Duodenal mucosa (tissue), 2 donors: ENCODE data around the gene FILIP1L.

Source experiments
- H3K27ac ChIP-seq: one replicate; pipeline ENCODE4 v1.7.0; 2013; ENCODE audit warnings: low read depth, low read length
- H3K27me3 ChIP-seq, 2 donors: one replicate each; pipeline ENCODE4 v1.7.0; 2013; ENCODE audit warnings: low read length in 2 of 2, control low read depth in 1 of 2; ENCODE audit not compliant: insufficient read depth in 2 of 2, control insufficient read depth in 1 of 2
- H3K36me3 ChIP-seq, 2 donors: one replicate each; pipeline ENCODE4 v1.7.0; 2013; ENCODE audit warnings: low read length in 2 of 2, control low read depth in 1 of 2; ENCODE audit not compliant: insufficient read depth in 2 of 2, control insufficient read depth in 1 of 2
- H3K4me1 ChIP-seq, 2 donors: one replicate each; pipeline ENCODE4 v1.7.0; 2013; ENCODE audit warnings: low read length in 2 of 2, control low read depth in 1 of 2; ENCODE audit not compliant: insufficient read depth in 2 of 2, control insufficient read depth in 1 of 2
- H3K4me3 ChIP-seq, 2 donors: one replicate each; pipeline ENCODE4 v1.7.0; 2013; ENCODE audit warnings: low read length in 2 of 2, low read depth in 1 of 2
- H3K9ac ChIP-seq, 2 donors: one replicate each; pipeline ENCODE4 v1.7.0; 2013; ENCODE audit warnings: low read length in 2 of 2, low read depth in 1 of 2
- H3K9me3 ChIP-seq, 2 donors: one replicate each; pipeline ENCODE4 v1.7.0; 2013; ENCODE audit warnings: low read length in 2 of 2, control low read depth in 1 of 2; ENCODE audit not compliant: control insufficient read depth in 1 of 2

Gene FILIP1L

DNA sequence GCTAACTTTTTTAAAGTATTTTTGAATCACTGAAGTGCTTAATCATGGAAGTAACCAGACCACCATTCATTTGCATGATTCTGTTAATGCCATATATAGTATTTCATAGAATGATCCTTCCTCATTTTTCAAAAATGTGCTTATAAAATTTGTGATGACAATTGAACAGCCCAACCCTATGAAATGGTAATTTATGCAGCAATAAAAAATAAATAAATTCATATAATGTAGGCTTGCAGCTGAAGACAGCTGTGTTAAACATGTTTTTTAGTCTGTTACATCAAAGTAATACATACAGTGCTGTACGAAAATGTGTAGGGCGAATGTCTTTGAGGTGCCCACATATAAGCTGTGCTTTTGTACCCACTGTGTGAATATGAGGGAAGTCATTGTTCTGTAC, 131.7 kb downstream of the FILIP1L start:
- Histone ChIP-seq H3K36me3 (no peaks in the 10 kb centered on the region), H3K4me1 (no peaks in the 10 kb centered on the region), H3K4me3 (no peak overlapping the region), H3K27me3 (no peaks in the 10 kb centered on the region), H3K27ac (no peak overlapping the region), H3K9me3 (no peaks in the 10 kb centered on the region), H3K9ac (no peak overlapping the region)

DNA sequence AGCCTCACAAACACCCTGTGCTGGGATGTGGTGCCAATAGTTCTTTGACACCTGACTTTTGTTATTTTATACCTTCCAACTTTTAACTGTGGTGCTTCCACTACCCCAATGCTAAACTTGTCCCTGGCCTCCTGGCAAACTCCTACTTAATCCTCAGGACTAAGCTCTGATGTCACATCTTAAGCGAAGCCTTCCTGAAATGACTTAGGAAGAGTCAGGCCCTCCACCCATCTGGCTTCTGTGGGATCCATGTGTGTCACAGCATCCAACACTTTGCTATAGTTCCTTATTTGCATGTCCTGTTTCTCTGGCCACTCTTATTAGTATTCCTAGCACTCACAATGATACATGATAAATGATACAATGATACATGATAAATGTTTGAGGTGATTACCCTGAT, 133.2 kb downstream of the FILIP1L start:
- Histone ChIP-seq H3K9ac (no peak overlapping the region), H3K27ac (no peak overlapping the region), H3K4me1 (no peaks in the 10 kb centered on the region), H3K4me3 (no peak overlapping the region), H3K27me3 (no peaks in the 10 kb centered on the region), H3K9me3 (no peaks in the 10 kb centered on the region), H3K36me3 (no peaks in the 10 kb centered on the region)

DNA sequence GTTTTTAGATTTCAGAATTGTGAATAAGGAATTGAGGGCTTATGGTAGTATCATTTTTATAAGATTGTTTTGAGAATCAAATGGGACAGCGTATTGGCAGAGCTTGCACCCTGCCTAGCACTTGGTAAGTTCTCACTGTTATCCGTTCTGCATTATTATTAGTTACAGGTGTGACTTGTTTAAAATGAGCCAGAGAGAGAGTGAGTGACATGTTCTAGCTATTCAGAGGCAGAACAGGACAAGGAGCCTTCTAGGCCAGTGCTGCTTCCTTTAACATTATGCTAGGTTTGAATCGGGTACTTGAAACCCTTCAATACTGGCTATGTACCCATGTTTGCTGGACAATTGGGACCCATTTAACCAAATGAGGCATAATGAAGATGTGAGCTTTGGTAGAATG, 133.7 kb downstream of the FILIP1L start:
- Histone ChIP-seq H3K9ac (no peak overlapping the region), H3K27ac (no peak overlapping the region), H3K9me3 (no peaks in the 10 kb centered on the region), H3K27me3 (no peaks in the 10 kb centered on the region), H3K4me3 (no peak overlapping the region), H3K36me3 (no peaks in the 10 kb centered on the region), H3K4me1 (no peaks in the 10 kb centered on the region)

DNA sequence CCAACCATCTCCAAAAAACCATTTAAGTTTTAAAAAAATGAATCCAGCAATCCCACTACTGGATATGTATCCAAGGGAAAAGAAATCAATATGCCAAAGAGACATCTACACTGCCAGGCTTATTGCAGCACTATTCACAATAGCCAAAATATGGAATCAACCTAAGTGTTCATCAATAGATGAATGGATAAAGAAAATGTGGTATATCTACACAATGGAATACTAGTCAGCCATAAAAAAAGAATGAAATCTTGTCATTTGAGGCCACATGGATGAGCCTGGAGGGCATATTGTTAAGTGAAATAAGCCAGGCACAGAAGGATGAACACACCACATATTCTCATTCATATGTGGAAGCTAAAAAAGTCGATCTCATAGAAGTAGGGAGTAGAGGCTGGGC, 136.1 kb downstream of the FILIP1L start:
- Histone ChIP-seq H3K36me3 (no peaks in the 10 kb centered on the region), H3K4me1 (no peaks in the 10 kb centered on the region), H3K4me3 (no peak overlapping the region), H3K27ac (no peak overlapping the region), H3K9ac (no peak overlapping the region), H3K9me3 (no peaks in the 10 kb centered on the region), H3K27me3 (no peaks in the 10 kb centered on the region)

DNA sequence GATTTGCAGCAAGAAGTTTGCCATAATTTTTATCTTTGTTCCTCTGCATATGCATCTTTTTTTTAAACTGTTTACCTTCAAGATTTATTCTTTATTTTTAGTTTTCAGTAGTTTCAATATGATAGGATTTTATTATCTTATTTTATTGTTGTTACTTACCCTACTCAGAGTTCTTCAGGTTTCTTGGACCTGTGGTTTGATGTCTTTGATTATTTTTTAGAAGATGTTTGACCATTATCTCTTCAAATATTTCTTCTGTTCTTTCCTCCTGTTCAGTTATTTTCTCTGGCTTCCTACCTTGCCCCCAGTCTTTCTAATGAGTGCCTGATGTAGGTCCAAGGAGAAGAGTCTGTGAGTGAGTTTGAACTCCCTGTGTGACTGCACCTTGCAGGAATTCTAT, 137.7 kb downstream of the FILIP1L start:
- Histone ChIP-seq H3K4me3 (no peak overlapping the region), H3K27ac (no peak overlapping the region), H3K4me1 (no peaks in the 10 kb centered on the region), H3K9me3 (no peaks in the 10 kb centered on the region), H3K9ac (no peak overlapping the region), H3K36me3 (no peaks in the 10 kb centered on the region), H3K27me3 (no peaks in the 10 kb centered on the region)

DNA sequence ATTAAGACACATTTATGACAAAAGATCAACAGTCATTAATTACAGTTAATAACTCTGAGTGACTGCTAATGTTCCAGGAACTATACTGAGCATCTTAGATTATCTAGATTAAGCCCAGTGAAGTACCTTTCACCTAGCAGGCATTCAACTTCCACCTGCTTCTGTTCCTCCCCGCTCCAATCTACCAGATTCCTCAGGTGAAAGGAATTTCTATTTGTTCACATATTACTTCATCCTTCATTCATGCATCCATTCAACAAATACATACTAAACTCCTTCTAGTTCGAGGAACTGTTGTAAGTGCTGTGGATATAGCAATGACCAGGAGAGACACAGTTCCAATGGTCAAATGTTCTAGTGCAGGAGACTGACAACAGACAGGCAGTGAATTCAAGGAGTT, 139.3 kb downstream of the FILIP1L start:
- no peaks in the 10 kb centered on the region for H3K36me3 ChIP-seq
- no peaks in the 10 kb centered on the region for H3K27me3 ChIP-seq
- H3K4me3 ChIP-seq = no peak overlapping the region
- no peaks in the 10 kb centered on the region for H3K9me3 ChIP-seq
- no peaks in the 10 kb centered on the region for H3K4me1 ChIP-seq
- no peak overlapping the region for H3K9ac ChIP-seq
- H3K27ac ChIP-seq = no peak overlapping the region

DNA sequence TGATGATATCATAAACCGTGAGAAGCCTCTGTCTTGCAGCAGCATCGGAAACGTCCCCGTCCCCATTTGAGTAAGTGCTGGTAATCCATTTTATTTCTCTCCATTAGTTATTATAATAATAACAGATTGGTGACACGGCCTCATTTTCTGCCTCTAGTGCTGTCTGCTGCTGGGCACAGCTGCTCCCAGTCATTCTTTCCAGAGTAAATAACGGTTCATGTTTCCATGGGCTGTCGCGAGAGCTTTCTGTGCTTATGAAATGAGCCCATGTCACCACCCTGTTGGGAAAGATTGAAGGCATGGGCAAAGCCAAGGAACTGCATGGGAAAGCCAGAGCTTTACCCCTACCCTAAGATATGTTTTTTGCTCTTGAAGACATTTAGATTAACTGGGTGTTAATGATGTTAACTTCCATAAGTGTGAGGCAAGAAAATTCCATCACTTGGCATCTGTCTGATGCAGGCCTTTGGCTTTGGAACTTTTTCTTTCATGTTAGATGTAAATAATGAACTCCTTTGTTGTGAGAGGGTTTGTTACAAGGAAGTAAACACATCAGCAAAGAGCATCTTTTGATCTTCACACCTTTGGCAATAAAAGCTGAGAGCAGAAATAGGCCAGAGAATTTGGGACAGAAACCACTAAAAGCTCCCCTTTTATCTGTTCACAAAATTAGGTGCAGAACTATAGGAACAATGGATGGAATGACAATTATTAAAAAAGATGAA, 141.8 kb downstream of the FILIP1L start:
- no peaks in the 10 kb centered on the region for H3K4me1 ChIP-seq

DNA sequence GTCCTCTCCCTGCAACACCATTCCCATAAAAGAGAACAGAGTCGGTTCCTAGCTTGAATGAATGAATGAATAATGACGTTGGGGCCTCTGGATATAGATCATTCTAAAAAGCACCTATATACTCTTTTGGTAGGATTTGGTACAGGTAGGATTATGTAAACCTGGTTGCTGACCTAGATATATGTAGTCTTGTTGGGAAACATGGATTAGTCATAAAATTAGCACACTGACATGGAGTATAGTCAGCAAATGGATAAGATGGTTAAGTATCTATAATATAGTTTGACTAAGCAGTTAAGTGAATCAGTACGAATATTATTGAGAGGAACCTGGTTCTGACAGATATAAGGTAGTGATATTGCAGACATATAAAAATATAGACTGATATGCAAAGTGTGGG, 142.5 kb downstream of the FILIP1L start:
- Histone ChIP-seq H3K9ac (no peak overlapping the region), H3K27me3 (no peaks in the 10 kb centered on the region), H3K4me3 (no peak overlapping the region), H3K9me3 (no peaks in the 10 kb centered on the region), H3K27ac (no peak overlapping the region), H3K4me1 (peaks cover 0 to 5% of the 10 kb centered on the region in 2 donors), H3K36me3 (no peaks in the 10 kb centered on the region)

More for the DNA sequence above, 141.8 kb downstream of the FILIP1L start:
- H3K4me3 ChIP-seq = no peak overlapping the region
- H3K36me3 ChIP-seq = no peaks in the 10 kb centered on the region
- no peak overlapping the region for H3K27ac ChIP-seq
- no peaks in the 10 kb centered on the region for H3K27me3 ChIP-seq
- H3K9ac ChIP-seq = no peak overlapping the region
- H3K9me3 ChIP-seq = no peaks in the 10 kb centered on the region

DNA sequence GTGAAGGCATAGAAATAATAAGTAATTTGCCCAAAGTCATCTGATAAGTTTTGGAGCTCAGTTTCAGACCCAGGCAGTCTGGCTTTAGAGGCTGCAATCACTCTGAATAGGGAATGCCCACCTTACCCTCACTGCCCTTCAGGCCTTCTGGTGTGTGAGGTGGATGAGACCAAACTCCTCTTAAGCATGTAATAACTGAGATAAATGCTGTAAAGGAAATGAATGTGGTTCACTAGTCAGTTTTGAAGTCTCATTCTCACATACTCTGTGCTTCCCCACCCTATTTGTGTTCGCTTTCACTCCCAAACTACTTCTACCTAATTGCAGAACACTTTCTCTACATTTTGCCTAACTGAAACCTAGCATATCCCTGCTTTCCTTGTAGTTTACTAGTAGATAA, 144.1 kb downstream of the FILIP1L start:
- H3K27me3 ChIP-seq = no peaks in the 10 kb centered on the region
- no peaks in the 10 kb centered on the region for H3K9me3 ChIP-seq
- H3K4me1 ChIP-seq = peaks cover 8 to 21% of the 10 kb centered on the region in 2 donors
- H3K4me3 ChIP-seq = no peak overlapping the region
- no peaks in the 10 kb centered on the region for H3K36me3 ChIP-seq
- H3K27ac ChIP-seq = no peak overlapping the region
- H3K9ac ChIP-seq = no peak overlapping the region

DNA sequence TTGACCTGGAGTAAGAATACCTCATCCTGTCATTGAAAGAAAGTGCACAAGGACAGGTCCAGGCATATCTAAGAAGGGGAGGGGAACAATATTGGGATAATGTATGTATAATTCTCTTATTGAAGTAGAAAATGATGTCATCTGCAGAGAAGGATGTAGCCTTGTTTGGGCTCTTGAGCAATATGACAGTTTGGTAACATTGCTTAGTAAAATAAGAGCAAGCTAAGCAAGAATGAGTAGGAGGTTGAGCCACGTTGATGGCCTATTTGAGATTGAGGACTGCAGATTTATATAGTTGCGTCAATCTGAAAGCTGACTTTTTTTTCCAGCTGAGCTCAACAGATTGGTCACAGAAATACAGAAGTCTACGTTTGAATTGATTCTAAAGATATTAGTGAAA, 145.2 kb downstream of the FILIP1L start:
- Histone ChIP-seq H3K27ac (no peak overlapping the region), H3K9ac (no peak overlapping the region), H3K4me3 (no peak overlapping the region), H3K36me3 (no peaks in the 10 kb centered on the region), H3K4me1 (peaks cover 8 to 24% of the 10 kb centered on the region in 2 donors), H3K27me3 (no peaks in the 10 kb centered on the region), H3K9me3 (no peaks in the 10 kb centered on the region)

DNA sequence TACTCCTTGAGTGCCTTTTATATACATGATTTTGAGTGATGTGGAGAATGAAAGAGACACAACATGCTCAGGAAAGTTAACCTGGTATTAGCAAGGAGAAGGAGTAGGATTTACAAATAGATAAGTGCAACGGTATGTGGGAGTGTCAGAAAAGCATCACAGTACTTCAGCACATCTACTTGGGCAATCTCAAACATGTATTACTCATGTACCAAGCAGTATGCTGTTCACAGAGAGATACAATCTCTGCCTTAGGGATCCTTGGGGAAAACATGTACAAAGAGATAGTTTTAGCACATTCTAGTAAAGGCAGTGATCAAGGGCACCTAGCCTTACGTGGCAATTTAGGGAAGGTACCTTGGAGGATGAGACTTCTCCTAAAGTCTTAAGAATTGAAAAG, 146.5 kb downstream of the FILIP1L start:
- Histone ChIP-seq H3K36me3 (no peaks in the 10 kb centered on the region), H3K4me1 (peaks cover 8 to 24% of the 10 kb centered on the region in 2 donors), H3K27me3 (no peaks in the 10 kb centered on the region), H3K9me3 (no peaks in the 10 kb centered on the region), H3K9ac (no peak overlapping the region), H3K27ac (no peak overlapping the region), H3K4me3 (no peak overlapping the region)
